ENCODE results near the gene CITED1. TPM values are rescaled to one million over a fixed set of nuclear protein-coding genes. Genes with fewer than 3 reads are reported as not detected.

Gene CITED1
- polyA plus RNA-seq, 6 donors from 2014 or later, result 0.83 TPM; not detected in 5

DNA sequence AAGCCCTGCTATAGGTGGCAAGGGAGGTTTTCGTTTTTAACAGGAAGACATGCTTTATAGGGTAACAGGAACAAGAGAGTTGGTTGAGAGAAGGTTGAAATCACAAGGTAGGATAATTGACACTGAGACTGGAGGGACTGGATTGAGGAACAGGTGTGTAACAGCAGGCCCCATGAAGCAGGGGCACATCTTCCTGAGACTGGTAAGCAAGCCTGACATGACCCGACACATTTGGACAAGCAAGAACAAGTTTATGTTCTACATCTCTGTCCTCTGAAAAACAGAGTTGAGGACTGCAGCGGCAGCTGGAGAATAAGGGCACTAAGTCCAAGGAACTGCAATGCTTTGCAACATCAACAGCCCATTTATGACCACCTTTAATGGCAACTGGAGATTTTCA, 33.9 kb downstream of the CITED1 start:
- Mint-ChIP-seq H3K27me3 (no peaks in the 10 kb centered on the region), H3K36me3 (peaks cover 44 to 52% of the 10 kb centered on the region in 2 donors), H3K4me1 (peaks cover 12 to 34% (median 16%) of the 10 kb centered on the region in 3 donors), H3K27ac (peak overlapping the region in 2 of 6 donors; percentile 12 to 80), H3K4me3 (peak overlapping the region in 1 of 8 donors; percentile 49), H3K9me3 (no peaks in the 10 kb centered on the region)
- ATAC-seq (ENCODE audit: low read depth in 2 of 2), result no peak
- no peak for DNase-seq

DNA sequence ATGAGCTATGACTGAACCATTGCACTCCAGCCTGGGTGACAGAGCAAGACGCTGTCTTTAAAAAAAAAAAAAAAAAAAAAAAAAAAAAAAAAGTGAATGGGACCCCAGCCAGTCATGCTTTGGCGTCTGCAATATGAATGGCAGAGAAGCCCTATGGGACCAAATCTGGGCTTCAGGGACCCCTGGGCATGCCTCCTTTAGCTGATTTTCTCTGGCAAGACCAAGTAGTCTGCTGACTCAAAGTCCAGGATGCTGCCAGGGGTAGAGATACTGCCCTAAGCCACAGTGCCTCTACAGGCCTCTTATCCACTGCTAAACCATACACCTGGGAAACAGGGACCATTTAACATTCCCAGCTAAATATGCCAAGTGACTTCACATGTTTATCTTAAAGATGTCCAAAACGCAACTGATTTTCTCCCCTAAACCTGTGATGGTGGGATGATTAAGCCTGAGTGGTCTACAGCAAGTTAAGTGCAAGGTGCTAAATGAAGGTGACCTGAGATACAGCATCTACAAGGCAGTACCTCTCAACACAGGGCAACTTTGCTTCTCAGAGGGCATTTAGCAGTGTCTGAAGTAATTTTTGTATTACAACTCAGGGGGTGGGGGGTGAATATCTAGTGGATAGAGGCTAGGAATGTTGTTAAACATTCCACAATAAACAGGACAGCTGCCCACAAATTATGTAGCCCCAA, 34.5 kb downstream of the CITED1 start:
- ATAC-seq (ENCODE audit: low read depth in 2 of 2) (no peak), DNase-seq (no peak)
- peak overlapping the region in 1 of 6 donors; percentile 12 for H3K27ac Mint-ChIP-seq
- H3K27me3 Mint-ChIP-seq, result no peaks in the 10 kb centered on the region
- H3K9me3 Mint-ChIP-seq, result no peaks in the 10 kb centered on the region
- peaks cover 12 to 33% (median 16%) of the 10 kb centered on the region in 3 donors for H3K4me1 Mint-ChIP-seq
- no peak overlapping the region for H3K4me3 Mint-ChIP-seq
- peaks cover 44 to 52% of the 10 kb centered on the region in 2 donors for H3K36me3 Mint-ChIP-seq

- H3K36me3 Mint-ChIP-seq, result peaks cover 46% of the 10 kb centered on the region in 2 donors
- ATAC-seq (ENCODE audit: low read depth in 2 of 2), result no peak
- H3K27ac Mint-ChIP-seq, result no peak overlapping the region
Measured at GRCh38 chrX:72270316-72270866, 35.3 kb downstream of the CITED1 start.

DNA sequence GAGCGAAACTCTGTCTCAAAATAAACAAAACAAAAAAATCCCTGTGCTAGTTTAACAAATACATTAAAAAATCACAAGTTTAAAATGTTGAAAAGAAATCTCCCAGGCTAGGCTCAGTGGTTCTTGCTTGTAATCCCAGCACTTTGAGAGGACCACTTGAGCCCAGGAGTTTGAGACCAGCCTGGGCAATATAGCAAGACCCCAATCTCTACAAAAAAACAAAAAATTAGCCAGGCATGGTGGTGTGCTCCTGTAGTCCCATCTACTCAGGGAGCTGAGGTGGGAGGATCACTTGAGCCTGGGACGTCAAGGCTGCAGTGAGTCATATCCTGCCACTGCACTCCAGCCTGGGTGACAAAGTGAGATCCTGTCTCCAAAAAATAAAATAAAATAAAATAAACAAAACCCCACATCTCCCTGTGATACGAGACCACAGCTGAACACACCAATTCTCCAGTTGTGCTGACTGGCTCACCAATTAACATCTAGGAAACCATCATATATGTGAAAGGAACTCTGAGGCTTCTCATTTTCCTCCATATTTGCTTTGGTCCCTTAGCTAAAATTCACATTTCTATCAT, 36.0 kb downstream of the CITED1 start:
- no peak for DNase-seq
- Mint-ChIP-seq H3K4me1 (peaks cover 6 to 18% (median 13%) of the 10 kb centered on the region in 3 donors), H3K9me3 (no peaks in the 10 kb centered on the region), H3K4me3 (no peak overlapping the region), H3K36me3 (peaks cover 40 to 49% of the 10 kb centered on the region in 2 donors), H3K27me3 (no peaks in the 10 kb centered on the region), H3K27ac (no peak overlapping the region)
- no peak for ATAC-seq (ENCODE audit: low read depth in 2 of 2)

More at GRCh38 chrX:72270316-72270866, 35.3 kb downstream of the CITED1 start:
- H3K9me3 Mint-ChIP-seq, result no peaks in the 10 kb centered on the region
- no peak overlapping the region for H3K4me3 Mint-ChIP-seq
- DNase-seq, result no peak
- no peaks in the 10 kb centered on the region for H3K27me3 Mint-ChIP-seq
- H3K4me1 Mint-ChIP-seq, result peaks cover 6 to 24% (median 11%) of the 10 kb centered on the region in 3 donors

DNA sequence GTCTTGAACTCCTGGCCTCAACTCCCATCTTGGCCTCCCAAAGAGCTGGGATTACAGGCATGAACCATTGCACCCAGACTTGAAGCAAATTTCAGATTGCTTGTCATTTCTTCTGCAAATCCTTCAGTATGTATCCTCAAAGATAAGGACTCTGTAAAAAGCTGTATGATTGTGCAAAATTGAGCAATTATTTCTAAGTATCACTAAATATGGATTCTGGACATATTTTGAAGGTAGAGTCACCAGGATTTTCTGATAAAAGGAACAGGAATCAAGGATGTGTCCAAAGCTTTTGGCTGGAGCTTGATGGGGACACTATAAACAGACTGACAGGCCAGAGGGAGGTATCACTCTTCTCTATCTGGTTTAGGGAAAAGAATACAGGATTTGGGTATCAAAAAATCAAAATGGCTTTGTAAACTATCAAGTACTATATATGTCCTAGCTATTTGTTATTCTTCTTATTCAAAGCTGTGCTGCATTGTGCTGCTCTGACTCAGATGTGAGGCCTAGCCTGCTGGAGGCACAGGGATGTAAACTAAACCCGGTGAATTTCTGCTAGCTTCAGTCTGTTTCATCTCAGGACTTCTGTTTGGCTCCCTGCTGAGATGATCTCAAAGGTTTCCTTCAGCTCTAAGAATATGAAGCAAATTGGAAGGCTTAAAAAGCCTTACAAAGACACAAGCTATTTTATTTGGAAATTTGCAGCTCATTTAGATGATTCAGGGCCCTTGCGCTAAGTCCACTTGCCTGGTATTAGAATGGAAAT, 36.9 kb downstream of the CITED1 start:
- peaks cover 6 to 10% (median 7%) of the 10 kb centered on the region in 3 donors for H3K4me1 Mint-ChIP-seq
- no peaks in the 10 kb centered on the region for H3K9me3 Mint-ChIP-seq
- peaks cover 39 to 40% of the 10 kb centered on the region in 2 donors for H3K36me3 Mint-ChIP-seq
- ATAC-seq (ENCODE audit: low read depth in 2 of 2) (no peak), DNase-seq (no peak)
- H3K4me3 Mint-ChIP-seq, result no peak overlapping the region
- peak overlapping the region in 1 of 6 donors; percentile 42 for H3K27ac Mint-ChIP-seq
- H3K27me3 Mint-ChIP-seq, result no peaks in the 10 kb centered on the region

GRCh38 chrX:72265263-72265662, 40.5 kb downstream of the CITED1 start:
- Mint-ChIP-seq H3K4me3 (no peak overlapping the region), H3K27ac (peak overlapping the region in 1 of 6 donors; percentile 64)
- ATAC-seq (ENCODE audit: low read depth in 2 of 2), result no peak

DNA sequence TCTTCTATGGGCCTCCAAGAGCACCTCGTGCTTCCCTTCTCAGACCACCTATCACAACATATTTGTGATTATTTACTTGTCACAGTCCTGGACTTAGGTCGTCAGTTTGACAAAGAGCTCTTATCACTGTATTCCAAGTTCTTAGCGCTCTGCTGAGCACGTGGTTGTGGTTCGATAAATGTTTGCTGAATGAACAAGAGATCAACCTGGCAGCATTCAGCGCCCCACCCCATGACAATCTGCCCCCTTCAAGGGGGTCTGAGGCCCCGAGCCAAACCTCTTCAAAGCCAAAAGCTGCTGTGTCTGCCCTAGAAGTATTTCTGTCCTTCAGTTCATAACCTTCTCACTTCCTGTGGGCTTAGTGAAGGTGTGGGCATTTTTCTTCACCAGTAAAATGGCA, 43.6 kb downstream of the CITED1 start:
- H3K36me3 Mint-ChIP-seq, result peaks cover 13 to 23% of the 10 kb centered on the region in 2 donors
- H3K4me1 Mint-ChIP-seq, result peaks cover 0 to 3% (median 0%) of the 10 kb centered on the region in 3 donors
- ATAC-seq (ENCODE audit: low read depth in 2 of 2) (no peak), DNase-seq (no peak)
- peak overlapping the region in 3 of 6 donors; percentile 3 to 11 (median 4) for H3K27ac Mint-ChIP-seq
- no peaks in the 10 kb centered on the region for H3K9me3 Mint-ChIP-seq
- H3K4me3 Mint-ChIP-seq, result no peak overlapping the region
- no peaks in the 10 kb centered on the region for H3K27me3 Mint-ChIP-seq

More at GRCh38 chrX:72265263-72265662, 40.5 kb downstream of the CITED1 start:
- H3K27me3 Mint-ChIP-seq, result no peaks in the 10 kb centered on the region
- peaks cover 23 to 33% of the 10 kb centered on the region in 2 donors for H3K36me3 Mint-ChIP-seq
- no peak for DNase-seq
- peaks cover 0 to 3% (median 0%) of the 10 kb centered on the region in 3 donors for H3K4me1 Mint-ChIP-seq
- no peaks in the 10 kb centered on the region for H3K9me3 Mint-ChIP-seq

DNA sequence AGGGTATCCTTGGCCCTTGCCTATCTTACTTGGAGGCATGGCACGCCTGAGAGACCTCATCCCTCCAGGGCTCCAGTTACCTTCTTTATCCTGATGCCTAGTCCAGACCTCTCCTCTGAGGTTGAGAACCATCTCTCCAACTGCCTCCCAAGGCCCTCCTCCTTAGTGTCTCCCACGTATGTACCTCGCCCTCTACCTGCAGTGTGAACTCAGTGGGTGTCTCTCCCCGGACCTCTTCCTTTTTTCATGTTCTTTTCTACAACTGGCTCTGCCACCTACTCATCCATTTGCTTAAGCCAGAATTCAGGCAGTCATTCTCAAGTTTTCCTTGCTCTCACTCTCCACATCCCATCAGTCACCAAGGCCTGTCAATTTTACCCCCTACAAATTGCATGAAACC, 45.3 kb downstream of the CITED1 start:
- H3K27me3 Mint-ChIP-seq, result peaks cover 4 to 11% (median 8%) of the 10 kb centered on the region in 3 donors
- peaks cover 3 to 4% (median 3%) of the 10 kb centered on the region in 3 donors for H3K4me1 Mint-ChIP-seq
- H3K4me3 Mint-ChIP-seq, result peak overlapping the region in 1 of 8 donors; percentile 38
- peaks cover 19 to 28% of the 10 kb centered on the region in 2 donors for H3K36me3 Mint-ChIP-seq
- no peaks in the 10 kb centered on the region for H3K9me3 Mint-ChIP-seq
- ATAC-seq (ENCODE audit: low read depth in 2 of 2), result no peak
- DNase-seq, result no peak
- no peak overlapping the region for H3K27ac Mint-ChIP-seq

GRCh38 chrX:72258174-72258573, 47.5 kb downstream of the CITED1 start:
- peaks cover 0 to 5% (median 5%) of the 10 kb centered on the region in 3 donors for H3K4me1 Mint-ChIP-seq
- ATAC-seq (ENCODE audit: low read depth in 2 of 2), result no peak
- no peak overlapping the region for H3K4me3 Mint-ChIP-seq
- no peaks in the 10 kb centered on the region for H3K9me3 Mint-ChIP-seq
- peak overlapping the region in 1 of 6 donors; percentile 40 for H3K27ac Mint-ChIP-seq
- H3K36me3 Mint-ChIP-seq, result peaks cover 16 to 31% of the 10 kb centered on the region in 2 donors
- H3K27me3 Mint-ChIP-seq, result peaks cover 11 to 24% (median 18%) of the 10 kb centered on the region in 3 donors
- DNase-seq, result no peak

DNA sequence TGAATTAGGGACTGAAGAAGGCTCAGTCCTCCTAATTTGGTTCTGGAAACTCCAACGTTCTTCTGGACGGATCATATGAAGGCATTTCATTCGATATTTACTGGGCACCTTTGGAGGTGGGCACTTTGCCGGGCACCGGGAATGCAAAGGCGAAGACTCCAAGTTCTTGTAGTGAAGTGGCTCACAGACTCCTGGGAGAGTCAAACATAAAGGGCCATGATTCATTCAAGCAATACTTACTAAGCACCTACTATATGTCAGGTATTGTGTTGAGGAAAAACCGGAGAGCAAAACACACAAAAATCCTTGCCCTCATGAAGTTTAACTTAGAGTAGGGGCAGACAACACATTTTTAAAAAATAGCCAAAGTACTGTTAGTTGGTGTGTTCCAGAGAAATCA, 49.9 kb downstream of the CITED1 start:
- ATAC-seq (ENCODE audit: low read depth in 2 of 2) (no peak), DNase-seq (no peak)
- Mint-ChIP-seq H3K27me3 (peaks cover 17 to 31% (median 18%) of the 10 kb centered on the region in 3 donors), H3K36me3 (peaks cover 18 to 31% of the 10 kb centered on the region in 2 donors), H3K27ac (peak overlapping the region in 1 of 6 donors; percentile 43), H3K4me3 (no peak overlapping the region), H3K4me1 (peaks cover 0 to 5% (median 5%) of the 10 kb centered on the region in 3 donors), H3K9me3 (no peaks in the 10 kb centered on the region)

GRCh38 chrX:72255445-72255844, 50.3 kb downstream of the CITED1 start:
- H3K4me1 Mint-ChIP-seq, result peaks cover 0 to 5% (median 5%) of the 10 kb centered on the region in 3 donors
- H3K36me3 Mint-ChIP-seq, result peaks cover 18 to 31% of the 10 kb centered on the region in 2 donors
- DNase-seq (no peak), ATAC-seq (ENCODE audit: low read depth in 2 of 2) (no peak)
- H3K27me3 Mint-ChIP-seq, result peaks cover 17 to 31% (median 18%) of the 10 kb centered on the region in 3 donors
- H3K27ac Mint-ChIP-seq, result peak overlapping the region in 1 of 6 donors; percentile 28
- no peaks in the 10 kb centered on the region for H3K9me3 Mint-ChIP-seq
- H3K4me3 Mint-ChIP-seq, result no peak overlapping the region

- Mint-ChIP-seq H3K27me3 (peaks cover 17 to 31% (median 18%) of the 10 kb centered on the region in 3 donors), H3K36me3 (peaks cover 18 to 31% of the 10 kb centered on the region in 2 donors), H3K9me3 (no peaks in the 10 kb centered on the region), H3K4me1 (peaks cover 0 to 5% (median 5%) of the 10 kb centered on the region in 3 donors), H3K27ac (no peak overlapping the region), H3K4me3 (no peak overlapping the region)
- DNase-seq (no peak), ATAC-seq (ENCODE audit: low read depth in 2 of 2) (no peak)
Measured at GRCh38 chrX:72254816-72255215, 50.9 kb downstream of the CITED1 start.

DNA sequence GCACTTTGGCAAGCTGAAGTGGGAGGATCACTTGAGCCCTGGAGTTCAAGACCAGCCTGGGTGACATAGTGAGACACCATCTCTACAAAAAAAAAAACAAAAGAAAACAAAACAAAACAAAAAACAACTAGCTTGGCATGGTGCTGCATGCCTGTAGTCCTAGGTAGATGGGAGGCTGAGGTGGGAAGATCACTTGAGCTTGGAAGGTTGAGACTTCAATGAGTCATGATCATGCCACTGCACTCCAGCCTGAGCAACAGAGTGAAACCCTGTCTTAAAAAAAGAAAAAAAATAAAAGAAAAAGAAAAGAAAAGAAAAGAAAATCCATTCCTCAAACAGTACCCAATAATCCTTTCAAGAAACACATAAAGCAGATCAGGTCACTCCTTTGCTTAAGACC, 52.0 kb downstream of the CITED1 start:
- Mint-ChIP-seq H3K27me3 (peaks cover 17 to 31% (median 18%) of the 10 kb centered on the region in 3 donors), H3K9me3 (no peaks in the 10 kb centered on the region), H3K4me3 (no peak overlapping the region), H3K36me3 (peaks cover 18 to 31% of the 10 kb centered on the region in 2 donors), H3K27ac (no peak overlapping the region), H3K4me1 (peaks cover 0 to 5% (median 5%) of the 10 kb centered on the region in 3 donors)
- DNase-seq (no peak), ATAC-seq (ENCODE audit: low read depth in 2 of 2) (no peak)

Measured in naive B cell (primary cell).